Measurements from ENCODE around the gene TRUB2.
"Not testable (repeated sequence)": the region's sequence is repeated elsewhere in the genome, so short reads cannot be mapped to it uniquely, and the experiment has no call there.

TRUB2 gene

DNA sequence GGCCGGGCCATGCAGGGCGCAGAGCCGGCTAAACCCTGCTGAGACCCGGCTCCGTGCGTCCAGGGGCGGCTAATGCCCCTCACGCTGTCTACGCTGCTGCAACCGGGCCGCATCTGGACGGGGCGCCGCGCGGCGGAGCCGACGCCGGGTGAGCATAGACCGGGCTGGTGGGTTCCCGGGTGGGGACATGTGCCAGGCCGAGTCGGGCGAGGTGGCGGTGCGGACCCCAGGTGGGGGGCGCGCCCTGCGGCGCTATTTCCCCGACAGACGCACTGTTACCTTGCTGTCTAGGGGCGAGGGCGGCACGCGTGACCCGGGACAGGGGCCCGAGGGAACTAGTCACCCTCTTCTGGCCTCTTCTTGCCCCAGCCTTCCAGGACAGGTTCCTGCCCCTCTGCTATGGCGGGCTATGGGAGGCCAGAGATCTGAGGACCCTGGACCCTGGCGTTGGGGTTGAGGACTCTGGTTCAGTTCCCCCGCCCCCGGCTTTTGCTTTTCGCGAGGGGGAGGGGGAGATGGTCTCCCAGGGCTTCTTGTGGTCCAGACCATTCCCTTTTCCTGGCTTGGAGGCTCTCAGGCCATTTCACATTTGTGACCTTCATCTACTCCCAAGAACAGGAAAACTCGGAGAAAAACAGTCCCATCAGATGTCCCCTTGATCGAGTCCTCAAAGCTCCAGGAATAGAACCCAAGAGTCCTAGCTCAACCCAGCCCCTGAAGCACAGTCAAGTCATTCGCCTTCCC lies 18.6 kb upstream of the TRUB2 start:
- no peak for DNase-seq

- DNase-seq: peak; percentile 75
These were observed 17.8 kb upstream of the TRUB2 start, which contains the start of gene SLC27A4 for GRCh38 chr9:128339761-128340690. Gene SLC27A4, plus strand, starts transcription at chr9:128340527. Its CDS starts 2,606 bp downstream, at chr9:128343133.

DNA sequence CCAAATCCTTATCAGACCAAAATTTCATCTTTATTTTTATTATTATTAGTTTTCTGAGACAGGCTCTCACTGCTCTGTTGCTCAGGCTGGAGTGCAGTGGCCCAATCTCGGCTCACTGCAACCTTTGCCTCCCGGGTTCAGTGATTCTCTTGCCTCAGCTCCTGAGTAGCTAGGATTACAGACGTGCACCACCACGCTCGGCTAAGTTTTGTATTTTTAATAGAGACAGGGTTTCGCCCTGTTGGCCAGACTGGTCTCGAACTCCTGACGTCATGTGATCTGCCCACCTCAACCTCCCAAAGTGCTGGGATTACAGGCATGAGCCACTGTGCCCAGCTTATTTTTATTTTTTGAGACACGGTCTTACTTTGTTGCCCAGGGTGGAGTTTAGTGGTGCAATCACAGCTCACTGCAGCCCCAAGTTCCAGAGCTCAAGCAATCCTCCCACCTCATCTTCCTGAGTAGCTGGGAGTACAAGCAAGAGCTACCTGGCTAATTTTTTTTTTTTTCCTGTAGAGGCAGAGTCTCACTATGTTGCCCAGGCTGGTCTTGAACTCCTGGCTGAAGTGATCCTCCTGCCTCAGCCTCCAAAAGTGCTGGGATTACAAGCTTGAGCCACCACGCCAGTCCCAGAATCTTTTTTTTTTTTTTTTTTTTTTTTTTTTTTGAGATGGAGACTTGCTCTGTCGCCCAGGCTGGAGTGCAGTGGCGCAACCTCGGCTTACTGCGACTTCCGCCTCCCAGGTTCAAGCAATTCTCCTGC lies 16.8 kb upstream of the TRUB2 start:
- not testable (repeated sequence) for DNase-seq

- DNase-seq: no peak
These were observed 15.7 kb upstream of the TRUB2 start for GRCh38 chr9:128337936-128338335.

DNA sequence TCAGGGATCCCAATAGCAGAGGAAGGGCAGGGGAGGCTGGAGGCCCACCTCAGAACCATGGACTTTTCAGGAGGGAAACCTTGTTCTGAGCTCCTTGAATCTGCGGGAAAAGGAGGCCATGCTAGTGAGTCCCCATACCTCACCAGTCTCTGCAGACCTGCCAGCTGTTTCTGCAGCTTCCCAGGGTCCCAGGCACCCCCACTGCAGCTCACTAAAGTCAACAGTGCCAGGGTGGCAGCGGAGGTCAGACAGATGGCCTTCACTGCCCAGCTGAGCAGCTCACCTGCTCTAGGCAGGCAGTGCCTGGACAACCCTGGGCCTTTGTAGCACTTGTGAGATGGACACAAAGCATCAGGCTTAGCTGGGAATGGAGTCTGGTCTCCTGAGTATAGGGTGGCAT lies 13.7 kb upstream of the TRUB2 start:
- no peak for DNase-seq

- DNase-seq: no peak
These were observed 12.9 kb upstream of the TRUB2 start for GRCh38 chr9:128335161-128335560.

- DNase-seq: no peak
These were observed 11.2 kb upstream of the TRUB2 start for GRCh38 chr9:128333451-128333869.

- no peak for DNase-seq
These were observed 3.4 kb upstream of the TRUB2 start for GRCh38 chr9:128325629-128326028.

- no peak for DNase-seq
These were observed 2.2 kb upstream of the TRUB2 start for GRCh38 chr9:128324401-128324800.

- DNase-seq: no peak
These were observed 1.5 kb upstream of the TRUB2 start for GRCh38 chr9:128323791-128324190.

GRCh38 chr9:128323212-128323730 lies 1.0 kb upstream of the TRUB2 start:
- peak; percentile 11 for DNase-seq

DNA sequence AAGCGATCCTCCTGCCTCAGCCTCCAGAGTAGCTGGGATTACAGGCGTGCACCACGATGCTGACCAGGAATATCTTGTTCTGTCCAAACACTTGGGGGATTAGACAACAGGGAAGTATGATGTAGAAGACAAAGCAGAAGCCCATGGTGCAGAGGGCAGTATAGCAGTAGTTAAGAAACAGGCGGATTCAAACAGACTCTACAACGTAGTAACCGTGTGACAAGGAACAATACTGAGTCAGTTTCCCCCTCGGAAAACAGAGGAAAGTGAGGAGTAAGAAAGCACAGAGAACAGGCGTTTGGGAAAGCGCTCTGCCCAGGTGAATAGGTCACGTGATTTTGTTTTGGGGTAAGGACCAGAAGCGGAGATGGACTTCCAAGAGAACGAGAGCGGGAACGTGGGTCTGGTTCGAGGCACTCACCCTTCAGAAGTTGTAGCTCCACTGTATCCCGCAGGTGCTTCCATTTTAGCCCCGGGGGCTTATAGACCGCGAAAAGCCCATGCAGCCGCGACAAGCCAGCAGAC lies 306 bp downstream of the TRUB2 start:
- no peak for DNase-seq

- no peak for DNase-seq
These were observed 904 bp downstream of the TRUB2 start for GRCh38 chr9:128321343-128321742.

DNA sequence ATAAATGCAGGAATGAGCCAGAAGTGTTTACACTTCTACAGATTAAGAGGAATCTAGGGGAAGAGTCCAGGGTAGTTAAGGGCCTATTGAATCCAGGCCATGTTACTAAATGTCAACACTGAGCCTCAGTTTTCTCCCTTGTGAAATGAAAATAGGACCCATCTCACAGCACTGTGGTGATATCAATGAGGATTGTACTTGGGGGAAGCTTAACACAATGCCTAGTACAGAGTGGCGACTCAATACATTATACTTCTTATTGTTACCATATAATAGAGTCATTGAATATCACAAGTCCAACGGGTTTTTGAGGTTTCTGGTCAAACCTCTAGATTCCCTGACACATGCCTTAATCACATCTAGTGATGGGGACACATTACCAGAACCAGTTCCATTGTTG lies 4.6 kb downstream of the TRUB2 start:
- no peak for DNase-seq

DNA sequence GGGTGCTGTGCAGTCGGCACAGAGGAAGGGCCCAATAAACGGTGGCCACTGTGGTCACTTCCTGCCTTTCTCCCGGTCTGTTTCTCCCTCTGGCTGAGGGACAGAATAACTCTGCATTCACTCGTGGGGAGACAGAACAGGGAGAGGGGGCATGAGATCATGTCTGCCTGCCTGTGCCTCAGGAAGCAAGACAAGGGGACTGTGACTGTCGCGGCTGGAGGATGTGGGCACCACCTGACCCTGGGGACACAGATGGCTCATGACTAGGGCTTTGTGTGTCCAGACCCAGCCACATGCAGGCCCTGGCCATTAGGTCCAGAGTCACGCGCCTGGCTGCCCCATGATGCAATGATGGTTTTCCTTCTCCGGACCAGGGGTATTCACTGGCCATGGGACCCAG lies 5.8 kb downstream of the TRUB2 start:
- no peak for DNase-seq

DNA sequence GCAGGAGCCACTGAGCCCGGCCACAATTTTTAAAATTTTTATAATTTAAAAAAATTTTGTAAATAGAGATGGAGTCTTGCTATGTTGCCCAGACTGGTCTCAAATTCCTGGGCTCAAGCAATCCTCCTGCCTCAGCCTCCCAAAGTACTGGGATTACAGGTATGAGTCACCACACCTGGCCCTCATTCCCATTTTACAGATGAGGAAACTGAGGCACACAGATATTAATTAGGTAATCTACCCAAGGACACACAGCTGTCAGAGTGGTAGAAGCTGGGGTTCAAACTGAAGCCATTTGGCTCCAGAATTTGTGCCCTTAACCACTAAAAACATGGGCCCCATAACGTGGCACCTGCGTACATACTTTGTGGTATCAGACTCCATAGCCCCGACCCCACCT lies 7.5 kb downstream of the TRUB2 start:
- no peak for DNase-seq

DNA sequence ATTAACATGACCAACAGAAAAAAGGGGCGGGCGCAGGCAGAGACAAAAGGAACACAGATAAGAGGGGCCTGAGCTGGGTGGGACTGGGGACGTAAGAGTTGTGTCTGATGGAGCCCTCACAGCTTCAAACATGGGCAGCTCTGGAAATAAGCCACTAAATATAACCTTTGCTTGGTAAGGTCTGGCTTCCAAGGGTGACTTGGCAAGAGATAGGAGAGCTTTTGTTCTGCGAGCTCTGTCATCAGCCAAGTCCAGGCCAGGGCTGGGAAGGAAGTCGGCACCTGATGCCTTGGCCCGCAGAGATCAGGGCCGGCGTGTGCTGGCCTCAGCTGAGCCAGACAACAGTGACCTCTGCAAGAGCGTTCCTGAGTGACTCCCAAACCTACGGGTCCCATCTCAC lies 11.8 kb downstream of the TRUB2 start:
- DNase-seq: no peak

GRCh38 chr9:128309551-128309950 lies 12.7 kb downstream of the TRUB2 start:
- DNase-seq: no peak

DNA sequence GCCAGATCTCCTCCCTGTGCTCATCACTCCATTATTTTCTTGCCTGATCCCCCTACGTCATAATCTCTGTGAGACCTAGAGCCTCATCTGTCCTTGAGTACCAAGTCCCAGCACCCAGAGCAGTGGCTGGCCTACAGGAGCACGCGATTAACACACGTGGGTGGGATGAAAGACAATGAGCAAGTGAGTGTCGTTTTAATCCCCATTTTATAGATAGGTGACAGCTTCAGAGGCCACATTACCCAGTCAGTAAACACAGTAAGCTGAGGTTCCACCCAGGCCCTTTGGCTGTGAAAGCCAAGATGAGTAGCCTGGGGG lies 17.3 kb downstream of the TRUB2 start:
- DNase-seq: peak; percentile 22

DNA sequence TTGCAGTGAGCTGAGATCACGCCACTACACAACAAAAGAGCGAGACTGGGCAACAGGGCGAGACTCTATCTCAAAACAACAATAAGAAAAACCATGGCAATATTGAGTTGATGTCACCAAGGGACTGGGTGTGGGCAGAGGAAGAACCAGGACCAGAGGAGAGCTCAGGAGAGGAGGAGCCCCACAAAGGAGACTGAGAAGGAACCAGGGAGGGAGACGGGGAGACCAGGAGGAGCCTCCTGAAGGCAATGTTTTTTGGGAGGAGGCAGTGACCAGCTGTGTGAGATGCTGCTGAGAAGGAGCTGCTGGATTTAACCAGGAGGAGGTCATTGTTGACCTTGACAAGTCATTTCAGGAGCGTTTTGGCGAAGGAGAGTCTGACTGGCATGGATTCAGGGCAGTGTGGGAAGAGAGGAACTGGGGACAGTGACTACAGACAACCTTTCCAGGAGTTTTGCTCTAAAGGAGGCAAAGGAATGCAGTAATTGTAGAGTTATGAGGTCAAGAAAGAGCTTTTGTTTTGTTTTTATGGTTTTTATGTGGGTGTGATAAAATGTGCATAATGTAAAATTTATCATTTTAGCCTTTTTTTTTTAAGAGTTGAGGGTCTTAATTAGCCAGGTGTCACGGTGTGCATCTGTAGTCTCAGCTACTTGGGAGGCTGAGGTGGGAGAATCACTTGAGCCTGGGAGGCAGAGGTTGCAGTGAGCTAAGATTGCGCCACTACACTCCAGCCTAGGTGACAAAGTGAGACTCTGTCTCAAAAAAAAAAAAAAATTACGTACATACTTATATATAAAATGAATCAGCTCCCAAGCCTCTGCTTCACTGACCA lies 17.9 kb downstream of the TRUB2 start:
- DNase-seq: no peak
